ENCODE results near the gene CHRND.

GRCh38 chr2:232541195-232541960 is 15.4 kb downstream of the CHRND start:
- TF ChIP-seq, protein P1, sequence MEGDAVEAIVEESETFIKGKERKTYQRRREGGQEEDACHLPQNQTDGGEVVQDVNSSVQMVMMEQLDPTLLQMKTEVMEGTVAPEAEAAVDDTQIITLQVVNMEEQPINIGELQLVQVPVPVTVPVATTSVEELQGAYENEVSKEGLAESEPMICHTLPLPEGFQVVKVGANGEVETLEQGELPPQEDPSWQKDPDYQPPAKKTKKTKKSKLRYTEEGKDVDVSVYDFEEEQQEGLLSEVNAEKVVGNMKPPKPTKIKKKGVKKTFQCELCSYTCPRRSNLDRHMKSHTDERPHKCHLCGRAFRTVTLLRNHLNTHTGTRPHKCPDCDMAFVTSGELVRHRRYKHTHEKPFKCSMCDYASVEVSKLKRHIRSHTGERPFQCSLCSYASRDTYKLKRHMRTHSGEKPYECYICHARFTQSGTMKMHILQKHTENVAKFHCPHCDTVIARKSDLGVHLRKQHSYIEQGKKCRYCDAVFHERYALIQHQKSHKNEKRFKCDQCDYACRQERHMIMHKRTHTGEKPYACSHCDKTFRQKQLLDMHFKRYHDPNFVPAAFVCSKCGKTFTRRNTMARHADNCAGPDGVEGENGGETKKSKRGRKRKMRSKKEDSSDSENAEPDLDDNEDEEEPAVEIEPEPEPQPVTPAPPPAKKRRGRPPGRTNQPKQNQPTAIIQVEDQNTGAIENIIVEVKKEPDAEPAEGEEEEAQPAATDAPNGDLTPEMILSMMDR (IDR thresholded peaks at IDR 0.05) = no peak
- TF ChIP-seq POLR2A (IDR thresholded peaks at IDR 0.05) = no peak
